ENCODE results near the gene CHMP1B.

The CHMP1B gene, protein sequence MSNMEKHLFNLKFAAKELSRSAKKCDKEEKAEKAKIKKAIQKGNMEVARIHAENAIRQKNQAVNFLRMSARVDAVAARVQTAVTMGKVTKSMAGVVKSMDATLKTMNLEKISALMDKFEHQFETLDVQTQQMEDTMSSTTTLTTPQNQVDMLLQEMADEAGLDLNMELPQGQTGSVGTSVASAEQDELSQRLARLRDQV

DNA sequence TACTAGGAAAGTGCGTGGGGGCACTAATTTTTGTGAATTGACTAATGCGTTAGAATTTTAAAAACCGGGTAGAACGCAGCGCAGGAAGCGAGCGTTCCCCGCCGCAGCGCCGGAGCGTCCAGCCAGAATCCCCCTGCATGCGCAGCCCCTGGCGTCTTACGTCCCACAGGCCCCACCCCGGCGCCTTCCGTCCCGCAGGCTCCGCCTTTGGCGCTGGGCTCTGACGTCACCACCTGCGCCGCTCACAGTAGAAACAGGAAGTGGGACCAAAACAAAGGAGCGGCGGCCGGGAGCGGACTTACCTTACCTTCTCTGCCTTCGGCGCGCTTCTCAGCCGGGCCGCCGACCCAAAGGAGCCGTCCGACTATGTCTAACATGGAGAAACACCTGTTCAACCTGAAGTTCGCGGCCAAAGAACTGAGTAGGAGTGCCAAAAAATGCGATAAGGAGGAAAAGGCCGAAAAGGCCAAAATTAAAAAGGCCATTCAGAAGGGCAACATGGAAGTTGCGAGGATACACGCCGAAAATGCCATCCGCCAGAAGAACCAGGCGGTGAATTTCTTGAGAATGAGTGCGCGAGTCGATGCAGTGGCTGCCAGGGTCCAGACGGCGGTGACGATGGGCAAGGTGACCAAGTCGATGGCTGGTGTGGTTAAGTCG is at the start of gene CHMP1B:
Gene CHMP1B, plus strand, starts transcription at position 268 of the 660 bp plus-strand sequence. Its CDS starts 99 bp downstream, at position 367.
- peak; percentile 76 for DNase-seq (ENCODE audit: low read depth)

- DNase-seq (ENCODE audit: low read depth), result no peak
These were observed 49.6 kb upstream of the CHMP1B start for GRCh38 chr18:11801573-11801972.

DNA sequence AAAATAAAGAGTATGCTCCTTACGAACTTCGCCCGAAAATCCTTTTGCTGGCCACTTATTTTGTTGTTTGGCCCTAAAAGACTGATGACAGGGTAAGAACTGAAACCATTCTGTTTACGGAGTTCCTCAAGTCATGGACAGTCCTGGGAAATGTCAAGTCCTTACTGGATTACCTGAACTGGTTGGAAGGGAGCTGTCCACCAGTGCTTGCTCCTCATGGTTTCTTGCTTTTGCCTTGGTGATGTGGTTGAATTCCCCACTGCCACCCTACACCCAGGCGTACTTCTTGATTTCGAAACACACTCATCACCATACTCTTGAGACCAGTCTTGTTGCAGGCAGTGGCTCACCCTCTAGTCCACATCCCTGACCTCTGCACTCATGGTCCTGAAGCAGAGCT is 49.1 kb upstream of the CHMP1B start:
- no peak for DNase-seq (ENCODE audit: low read depth)

DNA sequence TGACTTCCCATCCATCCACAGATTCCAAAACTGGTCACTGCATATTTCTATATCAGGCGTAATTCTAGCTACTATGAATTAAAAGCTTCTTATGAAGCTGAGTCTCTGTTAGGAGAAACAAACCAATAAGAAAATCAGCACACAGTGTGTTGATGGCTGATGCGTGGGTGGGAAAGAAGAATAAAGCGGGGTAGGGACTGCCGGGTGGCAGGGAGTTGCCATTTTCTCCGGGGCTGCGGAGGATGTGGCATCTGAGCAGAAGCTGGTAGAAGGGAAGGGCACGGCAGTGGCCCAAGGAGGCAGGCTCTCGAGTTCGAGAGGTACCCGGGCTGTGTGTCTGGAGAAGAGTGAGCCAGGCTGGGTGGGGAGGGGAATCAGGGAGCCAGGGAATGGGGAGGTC is 48.6 kb upstream of the CHMP1B start:
- no peak for DNase-seq (ENCODE audit: low read depth)

DNA sequence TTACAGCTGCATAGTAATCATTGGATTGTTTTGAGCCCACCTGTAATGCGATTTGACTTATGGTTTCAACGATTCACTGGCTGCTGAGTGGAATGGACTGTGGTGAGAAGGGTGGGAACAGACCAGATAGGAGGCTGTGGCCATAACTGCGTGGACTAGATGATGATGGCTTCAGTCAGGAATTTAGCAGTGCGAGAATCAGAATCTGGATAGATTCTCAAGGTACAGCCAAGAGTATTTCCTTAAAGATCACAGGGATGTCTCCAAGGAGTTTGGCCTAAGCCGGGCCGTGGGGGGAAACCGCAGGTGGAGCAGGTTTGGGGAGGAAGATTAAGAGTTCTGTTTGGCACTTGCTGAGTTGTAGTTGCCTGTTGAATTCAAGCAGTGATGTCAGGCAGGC is 44.0 kb upstream of the CHMP1B start:
- DNase-seq (ENCODE audit: low read depth), result no peak

- DNase-seq (ENCODE audit: low read depth), result no peak
These were observed 43.0 kb upstream of the CHMP1B start for GRCh38 chr18:11808001-11808855.

DNA sequence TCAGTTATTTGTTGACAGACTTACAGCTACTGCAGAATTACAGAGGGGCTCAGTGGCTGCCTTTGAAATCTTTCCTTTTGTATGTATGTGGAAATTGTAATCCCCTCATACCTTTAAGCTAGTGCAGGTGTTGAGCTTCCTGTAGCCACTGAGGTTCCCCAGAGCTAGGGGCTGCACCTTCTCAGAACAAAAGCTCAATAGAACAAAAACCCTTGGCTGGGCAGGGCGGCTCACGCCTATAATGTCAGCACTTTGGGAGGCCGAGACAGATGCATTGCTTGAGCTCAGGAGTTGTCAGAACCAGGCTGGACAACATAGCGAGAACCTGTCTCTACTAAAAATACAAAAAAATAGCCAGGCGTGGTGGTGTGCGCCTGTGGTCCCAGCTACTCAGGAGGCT is 41.3 kb upstream of the CHMP1B start:
- no peak for DNase-seq (ENCODE audit: low read depth)

DNA sequence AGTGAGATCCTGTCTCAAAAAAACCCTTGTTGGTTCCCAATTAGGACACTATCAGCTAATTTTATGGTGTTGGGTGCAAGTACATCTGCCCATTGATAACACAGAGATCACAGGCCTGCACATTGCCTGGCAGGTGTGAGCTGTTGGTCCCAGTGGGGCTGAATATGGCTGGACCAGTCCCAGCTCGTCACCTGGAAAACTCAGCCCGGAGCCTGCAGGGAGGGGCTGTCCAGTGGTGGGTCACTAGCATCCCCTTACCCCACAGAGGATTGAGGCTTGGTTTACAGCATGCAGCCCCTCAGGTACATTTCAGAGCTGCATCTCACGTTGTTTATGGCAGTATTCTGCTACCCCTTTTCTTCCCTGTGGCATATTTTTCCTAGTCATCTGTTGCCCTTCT is 40.8 kb upstream of the CHMP1B start:
- DNase-seq (ENCODE audit: low read depth), result no peak

DNA sequence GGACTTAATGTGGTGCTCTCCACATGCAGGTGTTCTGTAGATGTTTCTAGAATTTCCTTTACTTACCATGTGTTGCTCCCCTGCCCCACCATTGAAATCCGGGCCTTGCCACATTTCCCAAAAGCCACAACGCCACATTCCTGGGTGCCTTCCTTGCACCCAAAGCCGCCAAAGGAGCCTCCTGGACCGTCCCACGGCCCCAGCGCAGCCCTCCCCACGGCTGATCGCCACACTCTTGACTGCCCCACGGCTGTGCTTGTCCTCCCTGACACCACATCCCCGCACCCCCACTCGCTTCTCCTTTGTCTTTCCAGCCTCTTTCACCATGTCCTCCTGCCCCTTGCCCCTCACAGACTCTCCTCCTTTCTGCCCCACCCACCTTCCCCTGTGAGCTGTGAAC is 40.2 kb upstream of the CHMP1B start:
- DNase-seq (ENCODE audit: low read depth), result no peak

GRCh38 chr18:11817229-11817628 is 34.0 kb upstream of the CHMP1B start:
- DNase-seq (ENCODE audit: low read depth), result no peak

GRCh38 chr18:11818486-11819203 is 32.6 kb upstream of the CHMP1B start:
- DNase-seq (ENCODE audit: low read depth), result no peak

DNA sequence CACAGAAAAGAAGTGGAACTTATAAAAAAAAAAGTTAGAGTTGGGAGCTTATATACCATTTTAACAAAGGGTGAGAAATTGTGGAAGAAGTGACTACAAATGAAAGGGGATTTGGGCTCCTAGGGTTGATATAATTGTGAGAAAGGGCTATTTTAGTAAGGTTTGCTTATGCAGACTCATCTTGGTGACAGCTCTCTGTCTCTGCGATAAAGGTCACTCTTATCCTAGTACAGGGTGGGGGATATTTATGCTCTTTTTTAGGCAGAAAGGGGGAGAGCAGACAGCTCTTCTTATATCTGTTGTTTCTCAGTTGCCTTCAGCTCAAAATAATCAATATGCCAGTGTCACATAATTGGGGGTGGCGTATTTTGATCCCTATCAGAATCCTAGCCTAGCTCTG is 31.3 kb upstream of the CHMP1B start:
- DNase-seq (ENCODE audit: low read depth), result no peak

DNA sequence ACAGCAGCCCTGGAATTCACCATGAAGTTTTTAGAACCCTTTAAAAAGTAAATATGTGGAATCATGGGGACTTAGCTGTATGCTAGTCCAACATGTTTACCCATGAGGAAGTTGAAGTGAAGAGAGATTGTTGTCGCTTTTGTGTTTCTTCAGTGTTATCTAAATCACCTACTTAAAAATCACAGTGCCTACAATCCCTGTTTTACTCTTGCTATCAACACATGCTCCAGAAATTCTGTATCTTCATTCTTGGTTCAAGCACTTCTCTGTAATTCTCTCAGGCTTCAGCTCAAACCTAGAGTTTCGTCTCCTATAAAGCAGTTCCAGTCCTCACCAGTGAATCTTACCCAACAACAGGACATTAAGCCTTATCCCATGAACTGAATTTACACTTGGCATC is 30.5 kb upstream of the CHMP1B start:
- no peak for DNase-seq (ENCODE audit: low read depth)

GRCh38 chr18:11821208-11821607 is 30.0 kb upstream of the CHMP1B start:
- DNase-seq (ENCODE audit: low read depth), result no peak

- DNase-seq (ENCODE audit: low read depth), result no peak
These were observed 29.5 kb upstream of the CHMP1B start for GRCh38 chr18:11821643-11822237.

- DNase-seq (ENCODE audit: low read depth), result no peak
These were observed 27.7 kb upstream of the CHMP1B start for GRCh38 chr18:11823545-11823944.

- no peak for DNase-seq (ENCODE audit: low read depth)
These were observed 24.4 kb upstream of the CHMP1B start for GRCh38 chr18:11826836-11827235.

DNA sequence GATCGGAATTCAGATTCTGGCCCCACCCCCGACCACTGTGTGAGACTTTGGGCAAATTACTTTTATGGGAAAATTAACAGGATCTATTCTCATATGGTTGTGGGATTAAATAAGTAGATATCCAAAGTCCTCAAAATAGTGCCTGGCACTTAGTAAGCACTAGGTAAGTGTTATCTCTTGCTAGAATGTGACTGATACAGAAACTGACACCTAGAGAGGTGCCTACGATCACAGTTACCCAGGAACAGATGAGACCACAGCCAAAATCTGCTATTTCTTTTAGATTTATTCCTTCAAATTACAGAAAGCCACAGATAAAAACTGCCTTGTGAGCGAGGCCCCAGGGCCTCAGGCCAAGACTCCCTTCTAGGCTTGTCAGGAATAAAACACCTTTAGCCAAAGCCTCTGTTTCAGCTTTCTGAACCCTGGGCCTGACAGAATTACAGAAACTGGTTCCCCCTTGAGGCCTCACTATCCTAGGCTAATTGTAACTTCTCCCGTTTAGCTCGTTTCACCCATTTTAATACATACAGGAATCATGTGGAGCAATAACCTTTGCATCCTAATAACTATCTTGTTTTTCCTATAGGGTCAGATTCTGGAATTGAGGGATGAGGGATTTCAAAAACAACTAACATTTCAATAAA is 22.3 kb upstream of the CHMP1B start:
- no peak for DNase-seq (ENCODE audit: low read depth)

- DNase-seq (ENCODE audit: low read depth), result no peak
These were observed 20.6 kb upstream of the CHMP1B start for GRCh38 chr18:11830585-11830984.

DNA sequence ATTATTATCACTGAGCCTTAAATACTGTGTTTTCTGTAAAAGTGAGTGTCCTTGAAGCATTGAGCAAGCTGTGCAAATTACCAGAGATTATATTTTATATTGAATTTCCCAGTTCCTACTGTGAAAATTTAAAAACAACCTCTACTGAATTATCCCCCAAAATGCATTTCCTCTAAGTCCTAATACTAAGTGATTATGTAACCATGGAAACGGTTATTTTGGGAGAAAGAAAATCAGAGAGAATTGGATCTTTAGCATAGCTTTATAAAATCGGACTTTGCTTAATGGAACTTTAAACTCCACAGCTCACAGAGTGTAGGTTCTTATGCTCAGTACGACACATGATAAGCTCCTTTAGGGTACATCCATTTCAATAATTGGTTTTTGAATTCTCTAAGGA is 19.3 kb upstream of the CHMP1B start:
- DNase-seq (ENCODE audit: low read depth), result no peak

DNA sequence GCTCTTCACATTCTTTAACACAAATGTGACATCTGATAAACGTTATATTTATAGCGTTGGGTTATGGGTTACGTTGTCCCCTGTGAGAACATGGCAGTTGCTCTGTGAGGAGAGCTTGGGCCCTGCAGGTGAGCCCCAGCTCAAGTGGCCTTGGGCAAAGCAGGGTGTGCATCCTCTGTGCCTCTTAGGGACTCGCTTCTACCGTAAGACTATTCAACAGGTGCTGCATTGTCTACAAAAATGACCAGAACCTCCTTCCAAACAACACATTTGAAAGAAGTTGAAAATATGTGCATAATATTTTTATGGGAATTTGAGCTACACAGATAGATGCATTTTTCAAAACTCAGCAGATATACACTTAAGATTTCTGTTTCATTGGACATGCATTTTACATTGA is 16.4 kb upstream of the CHMP1B start:
- DNase-seq (ENCODE audit: low read depth), result no peak

GRCh38 chr18:11839556-11839955 is 11.7 kb upstream of the CHMP1B start:
- DNase-seq (ENCODE audit: low read depth), result no peak

Measured in non-pigmented ciliary epithelial cell (primary cell).